Measurements from ENCODE around the gene TOPAZ1. TPM values are rescaled to one million over a fixed set of nuclear protein-coding genes. Genes with fewer than 3 reads are reported as not detected.

TOPAZ1 gene
- total and polyA plus RNA-seq, 9 of the 15 experiments (the other 6 are each of a cell fraction or from before 2014, with no cell fraction given) = 0.01 TPM; not detected in 8

DNA sequence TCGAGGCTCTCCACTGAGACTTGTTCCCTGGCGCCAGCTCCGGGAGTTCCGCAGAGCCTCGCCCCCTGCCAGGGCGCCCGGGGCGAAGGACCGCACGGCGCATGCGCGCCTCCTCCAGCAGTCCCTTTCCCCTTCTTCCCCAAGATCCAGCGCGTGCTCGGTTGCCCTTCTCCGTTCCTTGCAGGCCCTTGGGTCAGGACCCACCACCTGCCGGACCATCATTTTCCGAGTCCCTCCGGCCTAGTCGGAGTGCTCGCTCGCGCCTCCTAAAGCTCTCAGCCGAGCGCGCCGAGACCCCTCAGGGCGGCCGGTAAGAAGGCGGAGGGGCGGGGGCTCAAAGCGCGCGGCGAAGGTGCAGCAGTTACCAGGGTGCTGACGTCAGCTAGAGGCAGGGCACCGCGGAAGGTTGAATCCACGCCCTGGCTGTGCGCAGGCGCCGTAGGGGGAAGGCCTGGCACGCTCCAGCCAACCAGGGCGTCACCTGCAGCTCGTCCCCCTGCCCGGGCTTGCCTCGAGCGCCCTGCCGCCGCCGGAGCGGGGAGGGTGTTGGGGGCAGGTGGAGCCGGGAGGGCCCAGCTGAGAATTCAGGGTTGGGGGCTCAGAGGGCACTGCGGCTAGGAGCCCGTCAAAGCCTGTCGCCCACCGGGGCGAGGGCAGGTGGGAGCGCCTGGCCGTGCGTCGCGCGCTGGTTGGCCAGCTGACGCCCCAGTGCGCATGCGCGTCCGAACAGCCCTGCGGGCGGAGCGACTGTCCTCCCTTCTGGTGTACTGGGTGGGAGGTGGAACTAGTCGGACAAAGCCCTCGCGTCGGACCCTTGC is 96.5 kb downstream of the TOPAZ1 start, which contains the start of gene TCAIM (continued):
- TF ChIP-seq ZBTB9 (CRISPR knock-in tag; IDR thresholded peaks at IDR 0.05) = peak; percentile 85
- TF ChIP-seq TRIM28 (IDR thresholded peaks at IDR 0.05) = peak; percentile 67; the same call in 1 of the 2 replicates
- TF ChIP-seq, protein P1, sequence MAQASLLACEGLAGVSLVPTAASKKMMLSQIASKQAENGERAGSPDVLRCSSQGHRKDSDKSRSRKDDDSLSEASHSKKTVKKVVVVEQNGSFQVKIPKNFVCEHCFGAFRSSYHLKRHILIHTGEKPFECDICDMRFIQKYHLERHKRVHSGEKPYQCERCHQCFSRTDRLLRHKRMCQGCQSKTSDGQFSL (CRISPR knock-in tag; IDR thresholded peaks at IDR 0.05) = peak; percentile 40; the same call in 1 of the 2 replicates
- TF ChIP-seq, protein P1 (tag; IDR thresholded peaks at IDR 0.05) = no peak
- TF ChIP-seq JUNB (CRISPR knock-in tag; conservative IDR thresholded peaks at IDR 0.05) = no peak
- TF ChIP-seq CCNT2 (IDR thresholded peaks at IDR 0.05; ENCODE audit: borderline replicate concordance, extremely low read depth, insufficient read length, low read depth, low read length) = peak; percentile 63
- no peak for TF ChIP-seq HDGF (IDR thresholded peaks at IDR 0.05)
- no peak for TF ChIP-seq SNIP1 (IDR thresholded peaks at IDR 0.05; ENCODE audit: low read depth)
- TF ChIP-seq MYC (IDR thresholded peaks at IDR 0.05; ENCODE audit: low read depth, low read length) = peak; percentile 95
- TF ChIP-seq MYC (CRISPR knock-in tag; IDR thresholded peaks at IDR 0.05; ENCODE audit: borderline replicate concordance, low read depth) = peak; percentile 82; the same call in 1 of the 2 replicates
- TF ChIP-seq, protein P2, sequence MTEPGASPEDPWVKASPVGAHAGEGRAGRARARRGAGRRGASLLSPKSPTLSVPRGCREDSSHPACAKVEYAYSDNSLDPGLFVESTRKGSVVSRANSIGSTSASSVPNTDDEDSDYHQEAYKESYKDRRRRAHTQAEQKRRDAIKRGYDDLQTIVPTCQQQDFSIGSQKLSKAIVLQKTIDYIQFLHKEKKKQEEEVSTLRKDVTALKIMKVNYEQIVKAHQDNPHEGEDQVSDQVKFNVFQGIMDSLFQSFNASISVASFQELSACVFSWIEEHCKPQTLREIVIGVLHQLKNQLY (CRISPR knock-in tag; conservative IDR thresholded peaks at IDR 0.05) = 0 out of 4 replicates have a peak, but pooled peaks of 1 of the 2 experiments have one; percentile 62
- TF ChIP-seq ERF (CRISPR knock-in tag; IDR thresholded peaks at IDR 0.05) = peak; percentile 17; the same call in 1 of the 2 replicates
- no peak for TF ChIP-seq RFX5 (IDR thresholded peaks at IDR 0.05; ENCODE audit: low read depth, low read length)
- no peak for TF ChIP-seq SAFB2 (IDR thresholded peaks at IDR 0.05; ENCODE audit: borderline replicate concordance, low read depth, low read length, severe bottlenecking)
- TF ChIP-seq MAX (CRISPR knock-in tag; IDR thresholded peaks at IDR 0.05) = peak; percentile 97
- no peak for TF ChIP-seq ZNF696 (CRISPR knock-in tag; conservative IDR thresholded peaks at IDR 0.05)
- TF ChIP-seq, protein P3, sequence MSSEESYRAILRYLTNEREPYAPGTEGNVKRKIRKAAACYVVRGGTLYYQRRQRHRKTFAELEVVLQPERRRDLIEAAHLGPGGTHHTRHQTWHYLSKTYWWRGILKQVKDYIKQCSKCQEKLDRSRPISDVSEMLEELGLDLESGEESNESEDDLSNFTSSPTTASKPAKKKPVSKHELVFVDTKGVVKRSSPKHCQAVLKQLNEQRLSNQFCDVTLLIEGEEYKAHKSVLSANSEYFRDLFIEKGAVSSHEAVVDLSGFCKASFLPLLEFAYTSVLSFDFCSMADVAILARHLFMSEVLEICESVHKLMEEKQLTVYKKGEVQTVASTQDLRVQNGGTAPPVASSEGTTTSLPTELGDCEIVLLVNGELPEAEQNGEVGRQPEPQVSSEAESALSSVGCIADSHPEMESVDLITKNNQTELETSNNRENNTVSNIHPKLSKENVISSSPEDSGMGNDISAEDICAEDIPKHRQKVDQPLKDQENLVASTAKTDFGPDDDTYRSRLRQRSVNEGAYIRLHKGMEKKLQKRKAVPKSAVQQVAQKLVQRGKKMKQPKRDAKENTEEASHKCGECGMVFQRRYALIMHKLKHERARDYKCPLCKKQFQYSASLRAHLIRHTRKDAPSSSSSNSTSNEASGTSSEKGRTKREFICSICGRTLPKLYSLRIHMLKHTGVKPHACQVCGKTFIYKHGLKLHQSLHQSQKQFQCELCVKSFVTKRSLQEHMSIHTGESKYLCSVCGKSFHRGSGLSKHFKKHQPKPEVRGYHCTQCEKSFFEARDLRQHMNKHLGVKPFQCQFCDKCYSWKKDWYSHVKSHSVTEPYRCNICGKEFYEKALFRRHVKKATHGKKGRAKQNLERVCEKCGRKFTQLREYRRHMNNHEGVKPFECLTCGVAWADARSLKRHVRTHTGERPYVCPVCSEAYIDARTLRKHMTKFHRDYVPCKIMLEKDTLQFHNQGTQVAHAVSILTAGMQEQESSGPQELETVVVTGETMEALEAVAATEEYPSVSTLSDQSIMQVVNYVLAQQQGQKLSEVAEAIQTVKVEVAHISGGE (CRISPR knock-in tag; IDR thresholded peaks at IDR 0.05) = peak in 1 of 3 experiments; percentile 74; a peak in 2 of 6 replicates

Measured in K562 (cell line).